ENCODE results near the gene C20orf144.

- TF ChIP-seq, protein P1, sequence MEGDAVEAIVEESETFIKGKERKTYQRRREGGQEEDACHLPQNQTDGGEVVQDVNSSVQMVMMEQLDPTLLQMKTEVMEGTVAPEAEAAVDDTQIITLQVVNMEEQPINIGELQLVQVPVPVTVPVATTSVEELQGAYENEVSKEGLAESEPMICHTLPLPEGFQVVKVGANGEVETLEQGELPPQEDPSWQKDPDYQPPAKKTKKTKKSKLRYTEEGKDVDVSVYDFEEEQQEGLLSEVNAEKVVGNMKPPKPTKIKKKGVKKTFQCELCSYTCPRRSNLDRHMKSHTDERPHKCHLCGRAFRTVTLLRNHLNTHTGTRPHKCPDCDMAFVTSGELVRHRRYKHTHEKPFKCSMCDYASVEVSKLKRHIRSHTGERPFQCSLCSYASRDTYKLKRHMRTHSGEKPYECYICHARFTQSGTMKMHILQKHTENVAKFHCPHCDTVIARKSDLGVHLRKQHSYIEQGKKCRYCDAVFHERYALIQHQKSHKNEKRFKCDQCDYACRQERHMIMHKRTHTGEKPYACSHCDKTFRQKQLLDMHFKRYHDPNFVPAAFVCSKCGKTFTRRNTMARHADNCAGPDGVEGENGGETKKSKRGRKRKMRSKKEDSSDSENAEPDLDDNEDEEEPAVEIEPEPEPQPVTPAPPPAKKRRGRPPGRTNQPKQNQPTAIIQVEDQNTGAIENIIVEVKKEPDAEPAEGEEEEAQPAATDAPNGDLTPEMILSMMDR (conservative IDR thresholded peaks at IDR 0.05; ENCODE audit: low read length): no peak
- no peak for TF ChIP-seq EZH2phosphoT487 (IDR thresholded peaks at IDR 0.05; ENCODE audit: borderline replicate concordance)
These were observed 45.5 kb downstream of the C20orf144 start for GRCh38 chr20:33707668-33708067.
